ENCODE results near the gene TSR2.

TSR2 gene

GRCh38 chrX:54435121-54435520 is 5.1 kb upstream of the TSR2 start:
- H3K4me3 ChIP-seq (ENCODE audit: low read depth, low read length): no peak overlapping the region
- TF ChIP-seq CTCF (IDR thresholded peaks at IDR 0.05; ENCODE audit: low read depth, low read length, missing control alignments): no peak
- no peak for DNase-seq (ENCODE audit: low read depth)

- DNase-seq (ENCODE audit: low read depth): no peak
- TF ChIP-seq CTCF (IDR thresholded peaks at IDR 0.05; ENCODE audit: low read depth, low read length, missing control alignments): no peak
- no peak overlapping the region for H3K4me3 ChIP-seq (ENCODE audit: low read depth, low read length)
Measured at GRCh38 chrX:54442790-54443189, 2.6 kb downstream of the TSR2 start.

- no peak for DNase-seq (ENCODE audit: low read depth)
- TF ChIP-seq CTCF (IDR thresholded peaks at IDR 0.05; ENCODE audit: low read depth, low read length, missing control alignments): no peak
Measured at GRCh38 chrX:54444752-54445151, 4.5 kb downstream of the TSR2 start.

GRCh38 chrX:54446084-54446483 is 5.9 kb downstream of the TSR2 start:
- TF ChIP-seq CTCF (IDR thresholded peaks at IDR 0.05; ENCODE audit: low read depth, low read length, missing control alignments): no peak
- no peak for DNase-seq (ENCODE audit: low read depth)
- H3K4me3 ChIP-seq (ENCODE audit: low read depth, low read length): no peak overlapping the region

More at GRCh38 chrX:54444752-54445151, 4.5 kb downstream of the TSR2 start:
- H3K4me3 ChIP-seq (ENCODE audit: low read depth, low read length): no peak overlapping the region

- peak; percentile 13 for TF ChIP-seq CTCF (IDR thresholded peaks at IDR 0.05; ENCODE audit: low read depth, low read length, missing control alignments)
- no peak overlapping the region for H3K4me3 ChIP-seq (ENCODE audit: low read depth, low read length)
- no peak for DNase-seq (ENCODE audit: low read depth)
Measured at GRCh38 chrX:54447461-54447860, 7.3 kb downstream of the TSR2 start.

GRCh38 chrX:54449929-54450328 is 9.7 kb downstream of the TSR2 start:
- DNase-seq (ENCODE audit: low read depth): no peak
- H3K4me3 ChIP-seq (ENCODE audit: low read depth, low read length): no peak overlapping the region
- TF ChIP-seq CTCF (IDR thresholded peaks at IDR 0.05; ENCODE audit: low read depth, low read length, missing control alignments): no peak

GRCh38 chrX:54452920-54453319 is 12.7 kb downstream of the TSR2 start:
- no peak overlapping the region for H3K4me3 ChIP-seq (ENCODE audit: low read depth, low read length)
- peak; percentile 15 for TF ChIP-seq CTCF (IDR thresholded peaks at IDR 0.05; ENCODE audit: low read depth, low read length, missing control alignments)
- no peak for DNase-seq (ENCODE audit: low read depth)
